Suprapubic skin (tissue), 4 donors: ENCODE measurements around the gene CYTIP. TPM values are rescaled to one million over a fixed set of nuclear protein-coding genes. Genes with fewer than 3 reads are reported as not detected.

ENCODE experiments used
- DNase-seq, 2 donors: peaks; one replicate each; pipeline ENCODE4 v3.0.0-alpha.2; 2019; ENCODE audit warnings: low spot score in 2 of 2
- H3K27ac ChIP-seq: fragments of 200-600 bp; sonication (generic); one replicate; pipeline ENCODE4 v1.5.1; 2019
- H3K27me3 ChIP-seq: fragments of 200-600 bp; sonication (generic); one replicate; pipeline ENCODE4 v1.5.1; 2019
- H3K36me3 ChIP-seq: fragments of 200-600 bp; sonication (generic); one replicate; pipeline ENCODE4 v1.5.1; 2019
- H3K4me1 ChIP-seq: fragments of 200-600 bp; sonication (generic); one replicate; pipeline ENCODE4 v1.5.1; 2019
- H3K4me3 ChIP-seq: fragments of 200-600 bp; sonication (generic); one replicate; pipeline ENCODE4 v1.5.1; 2019; ENCODE audit warnings: mild to moderate bottlenecking
- H3K9me3 ChIP-seq: fragments of 200-600 bp; sonication (generic); one replicate; pipeline ENCODE4 v1.5.1; 2019
- EP300 ChIP-seq: sonication (generic); formaldehyde crosslinking; IDR thresholded peaks from one replicate; pipeline ENCODE4 v1.6.1; 2017; ENCODE audit warnings: antibody characterized with exemption
- POLR2A ChIP-seq, 2 donors: fragments of 450-650 bp; IDR thresholded peaks; one replicate each; pipeline ENCODE4 v1.6.1; 2017; ENCODE audit warnings: antibody characterized with exemption in 2 of 2, mild to moderate bottlenecking in 2 of 2, moderate library complexity in 2 of 2
- POLR2AphosphoS5 ChIP-seq, 3 donors: sonication (generic); formaldehyde crosslinking; IDR thresholded peaks; one replicate each; pipeline ENCODE4 v1.6.1; 2017; ENCODE audit warnings: antibody characterized with exemption in 3 of 3
- WGBS: methylation state at CpG from one replicate; pipeline ENCODE4 v1.1.5; 2018; 5-methylcytosine and 5-hydroxymethylcytosine counted together
- total RNA-seq, 4 donors: library from RNA; depleted of rRNA; stranded (reverse); fragments of >200 nt; gene quantifications; one replicate each; pipeline ENCODE4 v1.1.0, GENCODE V29; 2016
- TF ChIP-seq, protein P1 (sequence below), 2 donors: fragments of 200-600 bp in 1 of 2; fragments of 450-650 bp in 1 of 2; sonication (generic) in 1 of 2; IDR thresholded peaks; one replicate each; pipeline ENCODE4 v1.5.1; 2016 to 2019; ENCODE audit warnings: antibody characterized with exemption in 2 of 2, mild to moderate bottlenecking in 1 of 2, moderate library complexity in 1 of 2

CYTIP gene
- total RNA-seq, 4 donors from 2014 or later: 2.1 to 9.6 (median 6.1) TPM

DNA sequence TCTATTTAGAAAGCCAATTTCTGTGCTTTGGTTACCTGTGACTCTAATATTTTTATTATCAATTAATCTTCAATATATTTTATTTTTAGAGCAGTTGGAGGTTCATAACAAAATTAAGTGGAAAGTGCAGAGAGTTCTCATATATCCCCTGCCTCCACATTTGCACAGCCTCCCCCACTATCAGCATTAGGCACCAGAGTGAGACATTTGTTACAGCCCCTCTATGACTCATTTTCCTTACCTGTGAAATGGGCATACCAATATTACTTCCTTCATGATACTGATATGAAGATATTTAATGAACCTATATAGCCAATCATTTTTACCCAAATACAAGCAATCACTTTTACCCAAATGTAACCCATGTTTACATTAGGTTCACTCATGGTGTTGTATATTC, 34.0 kb upstream of the CYTIP start:
- no peak for DNase-seq

DNA sequence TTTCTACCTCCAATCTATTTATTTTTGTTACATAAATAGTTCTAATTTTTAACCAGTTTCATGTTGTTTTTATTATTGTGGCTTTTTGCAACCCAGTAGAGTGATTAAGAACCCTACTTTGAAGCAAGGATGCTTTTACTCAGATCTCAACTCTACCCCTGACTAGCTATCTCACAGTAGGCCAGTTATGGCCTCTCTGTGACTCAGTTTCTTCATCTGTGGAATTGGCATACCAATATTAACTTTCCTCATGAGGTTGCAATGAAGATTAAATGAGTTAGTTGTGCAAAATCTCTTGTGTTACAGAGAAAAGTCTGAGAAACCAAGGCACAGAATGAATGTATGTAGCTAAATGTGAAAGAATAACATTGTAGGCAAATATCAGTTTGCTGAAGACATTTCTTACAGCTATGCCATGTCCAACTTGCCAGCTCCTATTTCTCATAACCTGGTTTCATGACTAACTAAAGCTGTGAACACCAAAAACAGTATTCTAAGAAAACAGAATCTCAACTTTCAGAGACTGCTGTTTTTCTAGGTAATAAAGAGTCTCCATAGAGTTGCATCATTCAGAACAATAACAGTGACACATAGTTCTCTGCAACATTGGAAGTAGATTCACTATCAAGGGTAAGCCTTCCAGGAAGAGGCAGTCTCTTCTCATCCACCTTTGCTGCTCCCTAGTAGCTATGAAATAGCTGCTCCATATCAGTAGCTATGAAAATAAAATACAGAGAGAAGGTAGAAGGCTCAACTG, 33.2 kb upstream of the CYTIP start:
- Histone ChIP-seq H3K27me3 (no peaks in the 10 kb centered on the region), H3K4me3 (no peak overlapping the region), H3K9me3 (no peaks in the 10 kb centered on the region), H3K27ac (no peak overlapping the region), H3K36me3 (no peaks in the 10 kb centered on the region), H3K4me1 (peaks cover 4% of the 10 kb centered on the region)
- TF ChIP-seq POLR2A (IDR thresholded peaks at IDR 0.05) (no peak), POLR2AphosphoS5 (IDR thresholded peaks at IDR 0.05) (no peak), EP300 (no peak)
- TF ChIP-seq, protein P1, sequence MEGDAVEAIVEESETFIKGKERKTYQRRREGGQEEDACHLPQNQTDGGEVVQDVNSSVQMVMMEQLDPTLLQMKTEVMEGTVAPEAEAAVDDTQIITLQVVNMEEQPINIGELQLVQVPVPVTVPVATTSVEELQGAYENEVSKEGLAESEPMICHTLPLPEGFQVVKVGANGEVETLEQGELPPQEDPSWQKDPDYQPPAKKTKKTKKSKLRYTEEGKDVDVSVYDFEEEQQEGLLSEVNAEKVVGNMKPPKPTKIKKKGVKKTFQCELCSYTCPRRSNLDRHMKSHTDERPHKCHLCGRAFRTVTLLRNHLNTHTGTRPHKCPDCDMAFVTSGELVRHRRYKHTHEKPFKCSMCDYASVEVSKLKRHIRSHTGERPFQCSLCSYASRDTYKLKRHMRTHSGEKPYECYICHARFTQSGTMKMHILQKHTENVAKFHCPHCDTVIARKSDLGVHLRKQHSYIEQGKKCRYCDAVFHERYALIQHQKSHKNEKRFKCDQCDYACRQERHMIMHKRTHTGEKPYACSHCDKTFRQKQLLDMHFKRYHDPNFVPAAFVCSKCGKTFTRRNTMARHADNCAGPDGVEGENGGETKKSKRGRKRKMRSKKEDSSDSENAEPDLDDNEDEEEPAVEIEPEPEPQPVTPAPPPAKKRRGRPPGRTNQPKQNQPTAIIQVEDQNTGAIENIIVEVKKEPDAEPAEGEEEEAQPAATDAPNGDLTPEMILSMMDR (IDR thresholded peaks at IDR 0.05): no peak
- no peak for DNase-seq

More for the DNA sequence above, 34.0 kb upstream of the CYTIP start:
- no peaks in the 10 kb centered on the region for H3K36me3 ChIP-seq
- H3K27ac ChIP-seq: no peak overlapping the region
- TF ChIP-seq, protein P1 (IDR thresholded peaks at IDR 0.05): no peak
- TF ChIP-seq EP300 (no peak), POLR2A (IDR thresholded peaks at IDR 0.05) (no peak), POLR2AphosphoS5 (IDR thresholded peaks at IDR 0.05) (no peak)
- no peak overlapping the region for H3K4me3 ChIP-seq
- H3K27me3 ChIP-seq: no peaks in the 10 kb centered on the region
- no peaks in the 10 kb centered on the region for H3K9me3 ChIP-seq
- H3K4me1 ChIP-seq: peaks cover 4% of the 10 kb centered on the region

DNA sequence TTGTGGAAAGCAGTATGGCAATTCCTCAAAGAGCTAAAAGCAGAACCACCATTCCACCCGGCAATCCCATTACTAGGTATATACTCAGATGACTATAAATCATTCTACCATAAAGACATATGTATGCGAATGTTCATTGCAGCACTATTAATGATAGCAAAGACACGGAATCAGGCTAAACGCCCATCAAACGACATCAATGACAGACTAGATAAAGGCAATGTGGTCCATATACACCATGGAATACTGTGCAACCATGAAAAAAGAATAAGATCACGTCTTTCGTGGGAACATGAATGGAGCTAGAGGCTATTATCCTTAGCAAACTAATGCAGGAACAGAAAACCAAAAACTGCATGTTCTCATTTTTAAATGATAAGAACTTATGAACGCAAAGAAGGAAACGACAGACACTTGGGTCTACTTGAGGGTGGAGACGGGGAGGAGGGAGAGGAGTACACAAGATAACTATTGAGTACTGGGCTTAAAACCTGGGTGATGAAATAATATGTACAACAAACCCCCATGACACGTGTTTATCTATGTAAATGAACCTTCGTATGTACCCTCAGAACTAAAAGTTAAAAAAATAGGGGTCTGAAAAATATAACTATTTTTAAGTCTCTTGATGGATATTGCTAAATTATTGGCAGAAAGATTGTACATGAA, 32.0 kb upstream of the CYTIP start:
- 86% methylated on average over 12 of the region's 12 CpGs for WGBS
- no peaks in the 10 kb centered on the region for H3K36me3 ChIP-seq
- H3K4me3 ChIP-seq: no peak overlapping the region
- H3K27me3 ChIP-seq: no peaks in the 10 kb centered on the region
- DNase-seq: no peak
- TF ChIP-seq POLR2AphosphoS5 (IDR thresholded peaks at IDR 0.05) (no peak), POLR2A (IDR thresholded peaks at IDR 0.05) (no peak), EP300 (no peak)
- TF ChIP-seq, protein P1 (IDR thresholded peaks at IDR 0.05): no peak
- no peak overlapping the region for H3K27ac ChIP-seq
- peaks cover 4% of the 10 kb centered on the region for H3K4me1 ChIP-seq
- H3K9me3 ChIP-seq: no peaks in the 10 kb centered on the region

DNA sequence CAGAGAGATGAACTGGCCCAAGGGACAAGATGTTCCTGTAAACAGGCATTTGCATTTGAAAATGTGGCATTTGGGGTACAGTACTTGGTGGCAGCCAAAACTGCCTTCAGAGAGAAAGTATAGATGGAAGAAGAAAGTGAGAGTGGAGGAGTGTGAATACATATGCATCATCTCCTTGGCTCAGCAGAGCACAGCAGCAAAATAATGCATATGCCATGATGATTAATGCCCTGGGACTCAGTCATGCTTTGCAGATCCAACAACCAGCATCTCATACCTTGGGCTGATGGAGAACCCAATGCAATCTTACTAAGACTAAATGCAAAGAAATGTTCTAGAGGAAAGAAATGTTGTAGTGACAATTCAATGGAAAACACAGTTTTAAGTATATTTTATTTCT, 29.7 kb upstream of the CYTIP start:
- Histone ChIP-seq H3K9me3 (no peaks in the 10 kb centered on the region), H3K36me3 (no peaks in the 10 kb centered on the region), H3K27me3 (no peaks in the 10 kb centered on the region), H3K27ac (no peak overlapping the region), H3K4me1 (no peaks in the 10 kb centered on the region), H3K4me3 (no peak overlapping the region)
- DNase-seq: no peak
- TF ChIP-seq, protein P1 (IDR thresholded peaks at IDR 0.05): no peak
- TF ChIP-seq POLR2AphosphoS5 (IDR thresholded peaks at IDR 0.05) (no peak), POLR2A (IDR thresholded peaks at IDR 0.05) (no peak), EP300 (no peak)

DNA sequence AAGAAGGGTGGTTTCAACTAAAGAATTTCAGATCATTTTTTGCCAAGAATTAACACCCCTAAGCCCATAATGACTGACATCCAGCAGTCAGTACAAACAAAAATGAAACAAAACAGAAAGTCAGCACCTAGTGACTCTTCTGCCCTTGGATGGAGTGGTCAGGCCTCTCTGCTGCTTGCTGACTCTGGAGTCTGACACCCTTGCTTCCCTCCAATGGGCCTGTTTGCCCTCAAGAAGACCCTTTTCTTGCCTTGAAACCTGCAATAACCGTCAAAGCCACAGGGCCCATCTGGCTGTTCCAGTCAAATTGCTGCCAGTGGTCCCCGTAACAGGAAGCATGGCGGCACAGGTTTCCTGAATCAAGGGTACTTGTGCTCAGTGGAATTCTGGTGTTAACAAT, 27.2 kb upstream of the CYTIP start:
- 90% methylated on average over 3 of the region's 3 CpGs for WGBS

More for the DNA sequence above, 27.2 kb upstream of the CYTIP start:
- H3K36me3 ChIP-seq: no peaks in the 10 kb centered on the region
- H3K4me3 ChIP-seq: no peak overlapping the region
- no peaks in the 10 kb centered on the region for H3K9me3 ChIP-seq
- no peaks in the 10 kb centered on the region for H3K4me1 ChIP-seq
- H3K27me3 ChIP-seq: no peaks in the 10 kb centered on the region
- no peak for DNase-seq
- no peak for TF ChIP-seq POLR2AphosphoS5 (IDR thresholded peaks at IDR 0.05)
- no peak for TF ChIP-seq POLR2A (IDR thresholded peaks at IDR 0.05)
- TF ChIP-seq, protein P1 (IDR thresholded peaks at IDR 0.05): no peak
- TF ChIP-seq EP300: no peak
- H3K27ac ChIP-seq: no peak overlapping the region
